DND-41 (cell line): Measurements from ENCODE around the gene UTRN.

Experiments
- CTCF ChIP-seq: IDR thresholded peaks from 2 replicates; pipeline ENCODE4 v1.5.1; 2012; ENCODE audit warnings: borderline replicate concordance, low read length, moderate library complexity, mild to moderate bottlenecking; ENCODE audit not compliant: poor library complexity, severe bottlenecking; ENCODE audit errors: extremely low read depth
- EZH2 ChIP-seq: IDR thresholded peaks from 3 replicates; pipeline ENCODE4 v1.6.1; 2012; ENCODE audit warnings: borderline replicate concordance, low read depth, mild to moderate bottlenecking, moderate library complexity, low read length, inconsistent platforms; ENCODE audit not compliant: severe bottlenecking

- TF ChIP-seq CTCF (no peak), EZH2 (no peak)
These were observed 29.4 kb downstream of the UTRN start for GRCh38 chr6:144314562-144314961.
